Smooth muscle cell (in vitro differentiated cells): ENCODE results near the gene ZSWIM5. TPM values are rescaled to one million over a fixed set of nuclear protein-coding genes. Genes with fewer than 3 reads are reported as not detected.

Source experiments
- DNase-seq: peaks from one replicate; lab custom pipeline; 2025; ENCODE audit not compliant: unreplicated experiment; lab: John Stamatoyannopoulos, UW
- H2AFZ ChIP-seq: fragments of 200-600 bp; sonication (generic); 2 replicates; pipeline ENCODE4 v1.6.0; 2016; ENCODE audit warnings: antibody characterized with exemption, low read depth, mild to moderate bottlenecking
- H3F3A ChIP-seq: fragments of 200-600 bp; sonication (generic); 2 replicates; pipeline ENCODE4 v1.6.0; 2017; ENCODE audit warnings: antibody characterized with exemption, low read depth
- H3K27ac ChIP-seq: fragments of 200-600 bp; sonication (generic); 2 replicates; pipeline ENCODE4 v1.5.1; 2016; ENCODE audit warnings: low read depth, mild to moderate bottlenecking
- H3K27me3 ChIP-seq: fragments of 200-600 bp; sonication (generic); 2 replicates; pipeline ENCODE4 v1.6.1; 2016; ENCODE audit warnings: low read depth, mild to moderate bottlenecking
- H3K36me3 ChIP-seq: fragments of 200-600 bp; sonication (generic); 2 replicates; pipeline ENCODE4 v1.5.1; 2016; ENCODE audit warnings: low read depth
- H3K4me1 ChIP-seq: fragments of 200-600 bp; sonication (generic); 2 replicates; pipeline ENCODE4 v1.5.1; 2016; ENCODE audit warnings: low read depth
- H3K4me2 ChIP-seq: fragments of 200-600 bp; sonication (generic); 2 replicates; pipeline ENCODE4 v1.6.0; 2016; ENCODE audit warnings: mild to moderate bottlenecking
- H3K4me3 ChIP-seq: fragments of 200-600 bp; sonication (generic); 2 replicates; pipeline ENCODE4 v1.5.1; 2016; ENCODE audit warnings: mild to moderate bottlenecking
- H3K79me2 ChIP-seq: fragments of 200-600 bp; sonication (generic); 2 replicates; pipeline ENCODE4 v1.6.0; 2016; ENCODE audit warnings: low read depth, mild to moderate bottlenecking
- H3K9ac ChIP-seq: fragments of 200-600 bp; sonication (generic); 2 replicates; pipeline ENCODE4 v1.6.0; 2016; ENCODE audit warnings: low read depth
- H3K9me3 ChIP-seq: fragments of 200-600 bp; sonication (generic); replicated peaks from 2 replicates; pipeline ENCODE4 v1.5.1; 2016; ENCODE audit warnings: low read depth
- H4K20me1 ChIP-seq: fragments of 200-600 bp; sonication (generic); 2 replicates; pipeline ENCODE4 v1.6.0; 2016; ENCODE audit warnings: low read depth
- CTCF ChIP-seq: fragments of 200-600 bp; sonication (generic); IDR thresholded peaks from 2 replicates; pipeline ENCODE4 v1.5.1; 2017; ENCODE audit warnings: borderline replicate concordance, mild to moderate bottlenecking, antibody characterized with exemption; ENCODE audit not compliant: insufficient read depth, poor library complexity, severe bottlenecking
- WGBS: methylation state at CpG from one replicate; pipeline ENCODE4 v1.1.7; 2016; ENCODE audit warnings: low lambda C conversion rate; 5-methylcytosine and 5-hydroxymethylcytosine counted together
- polyA plus RNA-seq: library from polyadenylated mRNA; unstranded; fragments of >200 nt; fragmentation: Nextera tagmentation; extraction: Ambion mirVana; gene quantifications from 2 replicates; pipeline ENCODE4 v1.2.1, GENCODE V29; 2016
- total RNA-seq: library from RNA; depleted of rRNA; stranded (reverse); fragments of >200 nt; gene quantifications from 2 replicates; pipeline ENCODE4 v1.2.3, GENCODE V29; 2014

ZSWIM5 gene
- total and polyA plus RNA-seq, 2 experiments from 2014 or later, result 0.13 to 0.26 TPM

- Histone ChIP-seq H3K4me1 (no peaks in the 10 kb centered on the region), H3F3A (no peaks in the 10 kb centered on the region), H3K4me3 (no peak overlapping the region), H3K36me3 (no peaks in the 10 kb centered on the region), H3K4me2 (no peak overlapping the region), H4K20me1 (no peaks in the 10 kb centered on the region), H3K27me3 (no peaks in the 10 kb centered on the region), H3K27ac (no peak overlapping the region), H3K9me3 (no peaks in the 10 kb centered on the region), H3K9ac (no peak overlapping the region), H2AFZ (no peak overlapping the region), H3K79me2 (no peaks in the 10 kb centered on the region)
- TF ChIP-seq CTCF, result no peak
- 63% methylated on average over 1 of the region's 1 CpG for WGBS
- DNase-seq, result no peak
These were observed 161.5 kb downstream of the ZSWIM5 start for GRCh38 chr1:45044916-45045315.

- Histone ChIP-seq H4K20me1 (no peaks in the 10 kb centered on the region), H3F3A (no peaks in the 10 kb centered on the region), H3K4me2 (no peak overlapping the region), H3K4me1 (no peaks in the 10 kb centered on the region), H2AFZ (no peak overlapping the region), H3K9ac (no peak overlapping the region), H3K27ac (no peak overlapping the region), H3K27me3 (no peaks in the 10 kb centered on the region), H3K9me3 (no peaks in the 10 kb centered on the region), H3K36me3 (no peaks in the 10 kb centered on the region), H3K4me3 (no peak overlapping the region), H3K79me2 (no peaks in the 10 kb centered on the region)
- WGBS, result 84% methylated on average over 5 of the region's 5 CpGs
- DNase-seq, result no peak
- TF ChIP-seq CTCF, result no peak
These were observed 163.3 kb downstream of the ZSWIM5 start for GRCh38 chr1:45043094-45043493.

GRCh38 chr1:45040297-45040696 is 166.1 kb downstream of the ZSWIM5 start:
- no peaks in the 10 kb centered on the region for H3F3A ChIP-seq
- H3K4me1 ChIP-seq, result no peaks in the 10 kb centered on the region
- H3K27me3 ChIP-seq, result no peaks in the 10 kb centered on the region
- 91% methylated on average over 5 of the region's 5 CpGs for WGBS
- H3K36me3 ChIP-seq, result no peaks in the 10 kb centered on the region
- no peak overlapping the region for H3K4me3 ChIP-seq
- H3K27ac ChIP-seq, result no peak overlapping the region
- DNase-seq, result no peak
- no peak for TF ChIP-seq CTCF
- no peaks in the 10 kb centered on the region for H4K20me1 ChIP-seq
- no peak overlapping the region for H3K9ac ChIP-seq
- no peaks in the 10 kb centered on the region for H3K79me2 ChIP-seq
- no peak overlapping the region for H3K4me2 ChIP-seq
- no peaks in the 10 kb centered on the region for H3K9me3 ChIP-seq
- H2AFZ ChIP-seq, result no peak overlapping the region

- Histone ChIP-seq H3K9me3 (no peaks in the 10 kb centered on the region), H3K9ac (no peak overlapping the region), H4K20me1 (no peaks in the 10 kb centered on the region), H3F3A (no peaks in the 10 kb centered on the region), H3K4me3 (no peak overlapping the region), H3K27me3 (no peaks in the 10 kb centered on the region), H3K4me2 (no peak overlapping the region), H3K79me2 (no peaks in the 10 kb centered on the region), H3K4me1 (no peaks in the 10 kb centered on the region), H3K36me3 (no peaks in the 10 kb centered on the region), H3K27ac (no peak overlapping the region), H2AFZ (no peak overlapping the region)
- WGBS, result 87% methylated on average over 8 of the region's 8 CpGs
- no peak for TF ChIP-seq CTCF
- no peak for DNase-seq
These were observed 167.6 kb downstream of the ZSWIM5 start for GRCh38 chr1:45038661-45039364.
